Measurements from ENCODE around the gene OR5W2. TPM values are rescaled to one million over a fixed set of nuclear protein-coding genes. Genes with fewer than 3 reads are reported as not detected.

The OR5W2 gene
- total RNA-seq, 1 experiment from 2014 or later, result not detected

Other genes with a start within 250 kb of the OR5W2 start
- gene OR5D13, start 141.1 kb downstream of the OR5W2 start, total RNA-seq (2014; rRNA removed; shearing (Covaris generic)), result not detected in 2 replicates
- not detected in 2 replicates for gene OR5D14, start 119.0 kb downstream of the OR5W2 start, total RNA-seq (2014; rRNA removed; shearing (Covaris generic))
- not detected in 2 replicates for gene OR5L1, start 103.2 kb downstream of the OR5W2 start, total RNA-seq (2014; rRNA removed; shearing (Covaris generic))
- gene OR5D18, start 95.0 kb downstream of the OR5W2 start, total RNA-seq (2014; rRNA removed; shearing (Covaris generic)), result not detected in 2 replicates
- not detected in 2 replicates for gene OR5L2, start 87.4 kb downstream of the OR5W2 start, total RNA-seq (2014; rRNA removed; shearing (Covaris generic))
- gene OR5D16, start 75.8 kb downstream of the OR5W2 start, total RNA-seq (2014; rRNA removed; shearing (Covaris generic)), result not detected in 2 replicates
- not detected in 2 replicates for gene TRIM51, start 31.3 kb downstream of the OR5W2 start, total RNA-seq (2014; rRNA removed; shearing (Covaris generic))
- gene OR5I1, start 21.8 kb upstream of the OR5W2 start, total RNA-seq (2014; rRNA removed; shearing (Covaris generic)), result not detected in 2 replicates
- gene OR10AG1, start 55.4 kb upstream of the OR5W2 start, total RNA-seq (2014; rRNA removed; shearing (Covaris generic)), result not detected in 2 replicates
- not detected in 2 replicates for gene OR5F1, start 80.0 kb upstream of the OR5W2 start, total RNA-seq (2014; rRNA removed; shearing (Covaris generic))
- not detected in 2 replicates for gene OR5AS1, start 113.1 kb upstream of the OR5W2 start, total RNA-seq (2014; rRNA removed; shearing (Covaris generic))
- gene OR8I2, start 178.7 kb upstream of the OR5W2 start, total RNA-seq (2014; rRNA removed; shearing (Covaris generic)), result not detected in 2 replicates
- not detected in 2 replicates for gene OR8H2, start 189.1 kb upstream of the OR5W2 start, total RNA-seq (2014; rRNA removed; shearing (Covaris generic))
- gene OR8H3, start 207.8 kb upstream of the OR5W2 start, total RNA-seq (2014; rRNA removed; shearing (Covaris generic)), result not detected in 2 replicates
- not detected in 2 replicates for gene OR8J3, start 225.6 kb upstream of the OR5W2 start, total RNA-seq (2014; rRNA removed; shearing (Covaris generic))
- gene OR8K5, start 245.7 kb upstream of the OR5W2 start, total RNA-seq (2014; rRNA removed; shearing (Covaris generic)), result not detected in 2 replicates